CD4-positive, alpha-beta T cell (primary cell): ENCODE results near the gene DRC7. TPM values are rescaled to one million over a fixed set of nuclear protein-coding genes. Genes with fewer than 3 reads are reported as not detected.

Experiments used
- ATAC-seq: fragments of 200-7000 bp; cut with Tn5 transposase; one replicate; pipeline ENCODE4 v1.10.0; 2022; ENCODE audit warnings: mild to moderate bottlenecking; ENCODE audit not compliant: poor library complexity
- CTCF ChIA-PET: fragments of 350-600 bp; sonication (Branson Sonifier 250); formaldehyde crosslinking; loops from one replicate; lab custom pipeline; 2021; ENCODE audit warnings: antibody characterized with exemption, inconsistent platforms; lab: Charles Lee
- POLR2A ChIA-PET: fragments of 350-600 bp; sonication (Branson Sonifier 250); formaldehyde crosslinking; loops from one replicate; lab custom pipeline; 2021; ENCODE audit warnings: antibody characterized with exemption, inconsistent platforms; lab: Charles Lee
- DNase-seq, 14 experiments: peaks; one replicate each; pipeline ENCODE4 v3.0.0-alpha.2; 2013 to 2020; ENCODE audit warnings: mixed read lengths in 2 of 14
- H3K27ac ChIP-seq, 2 donors: one replicate each; pipeline versions ENCODE4 v1.5.1 to v1.7.0; 2013; ENCODE audit warnings: low read length in 2 of 2, low read depth in 1 of 2, mild to moderate bottlenecking in 1 of 2
- H3K27me3 ChIP-seq, 2 experiments: 1 replicate in 1 of 2; 2 replicates in 1 of 2; pipeline versions ENCODE4 v1.6.1 to v1.7.0; 2013; ENCODE audit warnings: low read length in 2 of 2, control low read depth in 1 of 2, mild to moderate bottlenecking in 1 of 2, moderate library complexity in 1 of 2; ENCODE audit not compliant: insufficient read depth in 2 of 2, control insufficient read depth in 1 of 2
- H3K36me3 ChIP-seq: one replicate; pipeline ENCODE4 v1.6.1; 2013; ENCODE audit warnings: low read length, control low read depth; ENCODE audit not compliant: insufficient read depth
- H3K4me1 ChIP-seq: one replicate; pipeline ENCODE4 v1.6.1; 2013; ENCODE audit warnings: low read length, control low read depth; ENCODE audit not compliant: insufficient read depth
- H3K4me3 ChIP-seq: one replicate; pipeline ENCODE4 v1.5.1; 2013; ENCODE audit warnings: mild to moderate bottlenecking, low read length, moderate library complexity
- H3K9me3 ChIP-seq, 2 experiments: 1 replicate in 1 of 2; 2 replicates in 1 of 2; pipeline versions ENCODE4 v1.6.1 to v1.7.0; 2013; ENCODE audit warnings: low read length in 2 of 2, mild to moderate bottlenecking in 2 of 2, control low read depth in 1 of 2, moderate library complexity in 1 of 2; ENCODE audit not compliant: control insufficient read depth in 1 of 2, insufficient read depth in 1 of 2
- H3K27ac Mint-ChIP-seq: one replicate; pipeline ENCODE4 v1.8.0; 2020; ENCODE audit warnings: mixed read lengths
- H3K27me3 Mint-ChIP-seq: one replicate; pipeline ENCODE4 v1.8.0; 2021; ENCODE audit warnings: mixed read lengths
- H3K36me3 Mint-ChIP-seq: one replicate; pipeline ENCODE4 v1.8.0; 2021; ENCODE audit warnings: low read depth, mixed read lengths
- H3K4me1 Mint-ChIP-seq: one replicate; pipeline ENCODE4 v1.8.0; 2021; ENCODE audit warnings: low read depth, mixed read lengths
- H3K4me3 Mint-ChIP-seq: one replicate; pipeline ENCODE4 v1.8.0; 2020; ENCODE audit warnings: mild to moderate bottlenecking, mixed read lengths
- H3K9me3 Mint-ChIP-seq: one replicate; pipeline ENCODE4 v1.8.0; 2020; ENCODE audit warnings: mixed read lengths
- intact Hi-C, 2 experiments: fragments of 100-400 bp; cut with DNase I in 1 of 2; cut with micrococcal nuclease in 1 of 2; formaldehyde crosslinking; loops; one replicate each; pipeline versions ENCODE4 v1.15.1 to v1.9.0; 2023 to 2025; cut with DNase I, micrococcal nuclease
- total RNA-seq, 174 experiments: library from RNA in 2 of 174; stranded (reverse) in 2 of 174; gene quantifications; one replicate each; pipeline ENCODE4 v1.2.3 and lab custom pipeline; 2021 to 2026
- TF ChIP-seq, protein P1 (sequence below): fragments of 200-600 bp; IDR thresholded peaks from one replicate; pipeline ENCODE4 v1.8.0; 2022; ENCODE audit warnings: antibody characterized with exemption, mild to moderate bottlenecking

Gene DRC7
- total RNA-seq, 2 experiments from 2014 or later = not detected

DNA sequence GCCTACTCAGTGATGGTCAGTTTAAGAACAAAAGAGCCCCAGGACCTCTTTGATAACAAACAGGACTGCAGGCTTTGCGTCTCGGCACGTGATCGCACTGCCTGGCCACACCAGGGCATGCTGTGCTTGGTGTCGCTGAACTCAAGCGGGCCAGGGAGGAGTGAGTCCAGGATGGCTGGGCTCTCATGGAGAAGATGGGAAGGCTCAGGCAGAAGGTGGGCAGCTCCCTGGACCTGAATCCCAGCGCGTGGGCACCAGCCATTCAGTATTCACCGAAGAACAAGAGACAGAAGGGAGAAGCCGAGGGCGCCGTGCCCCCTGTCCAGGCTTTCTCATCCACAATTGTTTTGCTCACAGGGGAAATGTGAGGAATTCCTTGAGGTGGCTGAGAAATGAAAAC is 52.9 kb downstream of the DRC7 start:
- H3K27me3 Mint-ChIP-seq = no peaks in the 10 kb centered on the region
- H3K36me3 ChIP-seq = peaks cover 14% of the 10 kb centered on the region
- H3K27ac Mint-ChIP-seq = no peak overlapping the region
- no peaks in the 10 kb centered on the region for H3K9me3 ChIP-seq
- peaks cover 18% of the 10 kb centered on the region for H3K36me3 Mint-ChIP-seq
- no peak overlapping the region for H3K4me3 ChIP-seq
- TF ChIP-seq, protein P1, sequence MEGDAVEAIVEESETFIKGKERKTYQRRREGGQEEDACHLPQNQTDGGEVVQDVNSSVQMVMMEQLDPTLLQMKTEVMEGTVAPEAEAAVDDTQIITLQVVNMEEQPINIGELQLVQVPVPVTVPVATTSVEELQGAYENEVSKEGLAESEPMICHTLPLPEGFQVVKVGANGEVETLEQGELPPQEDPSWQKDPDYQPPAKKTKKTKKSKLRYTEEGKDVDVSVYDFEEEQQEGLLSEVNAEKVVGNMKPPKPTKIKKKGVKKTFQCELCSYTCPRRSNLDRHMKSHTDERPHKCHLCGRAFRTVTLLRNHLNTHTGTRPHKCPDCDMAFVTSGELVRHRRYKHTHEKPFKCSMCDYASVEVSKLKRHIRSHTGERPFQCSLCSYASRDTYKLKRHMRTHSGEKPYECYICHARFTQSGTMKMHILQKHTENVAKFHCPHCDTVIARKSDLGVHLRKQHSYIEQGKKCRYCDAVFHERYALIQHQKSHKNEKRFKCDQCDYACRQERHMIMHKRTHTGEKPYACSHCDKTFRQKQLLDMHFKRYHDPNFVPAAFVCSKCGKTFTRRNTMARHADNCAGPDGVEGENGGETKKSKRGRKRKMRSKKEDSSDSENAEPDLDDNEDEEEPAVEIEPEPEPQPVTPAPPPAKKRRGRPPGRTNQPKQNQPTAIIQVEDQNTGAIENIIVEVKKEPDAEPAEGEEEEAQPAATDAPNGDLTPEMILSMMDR = no peak
- ATAC-seq (no peak), DNase-seq (no peak)
- no peaks in the 10 kb centered on the region for H3K27me3 ChIP-seq
- no peaks in the 10 kb centered on the region for H3K4me1 Mint-ChIP-seq
- no peaks in the 10 kb centered on the region for H3K4me1 ChIP-seq
- no peak overlapping the region for H3K27ac ChIP-seq
- CTCF ChIA-PET = no interaction called here
- no peaks in the 10 kb centered on the region for H3K9me3 Mint-ChIP-seq
- no peak overlapping the region for H3K4me3 Mint-ChIP-seq
- POLR2A ChIA-PET = interaction anchor here (3.0 kb wide), 1 partner anchor 12 kb away, joined by 10 read pairs; the partner anchor contains the start of gene KATNB1
- intact Hi-C loops = no loop called here

DNA sequence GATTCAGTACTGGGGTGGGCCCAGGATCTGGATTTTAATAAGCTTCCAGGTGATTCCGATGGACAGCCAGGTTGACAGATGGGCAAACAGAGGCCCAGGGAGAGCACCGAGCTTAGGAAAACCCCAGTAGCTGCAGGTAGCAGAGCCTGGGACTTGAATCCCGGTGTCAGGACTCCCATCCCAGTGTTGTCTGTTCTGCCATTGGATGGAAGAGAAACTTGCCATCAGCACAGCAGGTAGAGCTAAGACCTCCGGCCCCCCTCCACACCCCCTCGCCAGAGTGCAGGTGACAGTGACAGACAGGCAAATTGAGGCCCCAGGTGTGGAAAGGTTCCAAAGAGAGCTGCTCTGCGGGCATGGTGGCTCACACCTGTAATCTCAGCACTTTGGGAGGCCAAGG is 53.4 kb downstream of the DRC7 start:
- Histone ChIP-seq H3K9me3 (no peaks in the 10 kb centered on the region), H3K4me3 (no peak overlapping the region), H3K36me3 (peaks cover 12% of the 10 kb centered on the region), H3K4me1 (no peaks in the 10 kb centered on the region), H3K27ac (no peak overlapping the region), H3K27me3 (no peaks in the 10 kb centered on the region)
- intact Hi-C loops = no loop called here
- ChIA-PET POLR2A (interaction anchor here (3.0 kb wide), 1 partner anchor 12 kb away, joined by 10 read pairs; the partner anchor contains the start of gene KATNB1), CTCF (no interaction called here)
- no peaks in the 10 kb centered on the region for H3K9me3 Mint-ChIP-seq
- H3K27me3 Mint-ChIP-seq = no peaks in the 10 kb centered on the region
- ATAC-seq (no peak), DNase-seq (no peak)
- H3K36me3 Mint-ChIP-seq = peaks cover 14% of the 10 kb centered on the region
- no peak overlapping the region for H3K27ac Mint-ChIP-seq
- TF ChIP-seq, protein P1 = no peak
- no peak overlapping the region for H3K4me3 Mint-ChIP-seq
- no peaks in the 10 kb centered on the region for H3K4me1 Mint-ChIP-seq

DNA sequence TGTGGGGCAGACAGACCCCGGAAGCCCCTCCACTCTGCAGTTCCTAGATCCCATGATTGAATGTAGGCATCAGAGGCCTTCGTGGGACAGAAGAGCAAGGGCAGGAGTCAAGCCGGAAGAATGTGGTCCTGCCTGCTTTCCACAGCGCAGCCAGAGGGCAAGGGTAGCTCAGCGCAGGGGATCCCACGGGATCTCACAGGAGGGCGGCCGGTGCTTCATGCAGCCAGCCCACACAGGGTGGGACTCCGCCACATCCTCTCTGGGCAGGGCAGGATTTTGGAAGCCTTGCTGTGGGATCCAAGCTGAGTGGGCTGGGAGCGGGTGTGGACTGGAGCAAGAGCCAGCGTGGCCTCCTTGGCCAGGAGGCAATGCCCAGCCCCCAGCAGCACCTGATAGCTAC is 54.0 kb downstream of the DRC7 start:
- no peaks in the 10 kb centered on the region for H3K4me1 ChIP-seq
- H3K36me3 Mint-ChIP-seq = peaks cover 14% of the 10 kb centered on the region
- H3K27me3 ChIP-seq = no peaks in the 10 kb centered on the region
- TF ChIP-seq, protein P1 = no peak
- intact Hi-C loops = no loop called here
- no peak overlapping the region for H3K4me3 Mint-ChIP-seq
- H3K4me1 Mint-ChIP-seq = no peaks in the 10 kb centered on the region
- H3K9me3 Mint-ChIP-seq = no peaks in the 10 kb centered on the region
- CTCF ChIA-PET = no interaction called here
- H3K27me3 Mint-ChIP-seq = no peaks in the 10 kb centered on the region
- ATAC-seq = no peak
- peaks cover 14% of the 10 kb centered on the region for H3K36me3 ChIP-seq
- H3K27ac Mint-ChIP-seq = no peak overlapping the region
- H3K4me3 ChIP-seq = no peak overlapping the region
- POLR2A ChIA-PET = interaction anchor here (3.0 kb wide), 1 partner anchor 13 kb away, joined by 10 read pairs; the partner anchor contains the start of gene KATNB1
- no peaks in the 10 kb centered on the region for H3K9me3 ChIP-seq
- no peak for DNase-seq
- no peak overlapping the region for H3K27ac ChIP-seq
